OCI-LY7 (cell line): ENCODE results near the gene IZUMO1. TPM values are rescaled to one million over a fixed set of nuclear protein-coding genes. Genes with fewer than 3 reads are reported as not detected.

Experiments used
- BruUV-seq: library from RNA; stranded (reverse); fragments of 400-500 nt; replicated peaks from 2 replicates; lab custom pipeline; 2021; lab: Mats Ljungman, UMichigan
- CTCF ChIA-PET: fragments of 300-600 bp; sonication (Branson Sonifier 250); formaldehyde crosslinking; loops from one replicate; lab custom pipeline; 2022; ENCODE audit warnings: antibody characterized with exemption; ENCODE audit not compliant: unreplicated experiment; lab: Charles Lee
- POLR2A ChIA-PET: fragments of 300-600 bp; sonication (Branson Sonifier 250); formaldehyde crosslinking; loops from one replicate; lab custom pipeline; 2022; ENCODE audit warnings: antibody characterized with exemption; lab: Charles Lee
- DNase-seq: peaks from one replicate; pipeline ENCODE4 v3.0.0-alpha.2; 2015; ENCODE audit warnings: low spot score
- H2AFZ ChIP-seq: fragments of 200-600 bp; sonication (generic), shearing (Covaris generic); 2 replicates; pipeline ENCODE4 v1.6.1; 2014; ENCODE audit warnings: mild to moderate bottlenecking, antibody characterized with exemption, low read length, moderate library complexity
- H3K27ac ChIP-seq: fragments of 200-600 bp; sonication (generic); 2 replicates; pipeline ENCODE4 v1.5.1; 2014; ENCODE audit warnings: mixed run types, low read depth, mild to moderate bottlenecking, moderate library complexity, low read length, inconsistent platforms; ENCODE audit not compliant: poor library complexity, severe bottlenecking
- H3K36me3 ChIP-seq: fragments of 200-600 bp; sonication (generic); 2 replicates; pipeline ENCODE4 v1.6.1; 2014; ENCODE audit warnings: mild to moderate bottlenecking, antibody characterized with exemption, low read length, moderate library complexity, mixed read lengths; ENCODE audit not compliant: insufficient read depth
- H3K4me1 ChIP-seq: fragments of 200-600 bp; sonication (generic); 2 replicates; pipeline ENCODE4 v1.5.1; 2014; ENCODE audit warnings: mild to moderate bottlenecking, low read length; ENCODE audit not compliant: insufficient read depth, poor library complexity, severe bottlenecking
- H3K4me2 ChIP-seq: fragments of 200-600 bp; sonication (generic); 2 replicates; pipeline ENCODE4 v1.6.1; 2014; ENCODE audit warnings: mild to moderate bottlenecking, low read length
- H3K4me3 ChIP-seq: fragments of 200-600 bp; sonication (generic); 2 replicates; pipeline ENCODE4 v1.5.1; 2014; ENCODE audit warnings: mild to moderate bottlenecking, low read depth, low read length; ENCODE audit not compliant: poor library complexity, severe bottlenecking
- H3K79me2 ChIP-seq: fragments of 200-600 bp; sonication (generic); 2 replicates; pipeline ENCODE4 v1.6.1; 2016; ENCODE audit warnings: low read depth, mild to moderate bottlenecking, low read length, moderate library complexity, mixed read lengths; ENCODE audit not compliant: insufficient read depth
- H3K9me2 ChIP-seq: fragments of 200-600 bp; sonication (generic); 2 replicates; pipeline ENCODE4 v1.6.1; 2016; ENCODE audit warnings: mild to moderate bottlenecking, low read length, mixed read lengths; ENCODE audit not compliant: insufficient read depth
- H3K9me3 ChIP-seq: fragments of 200-600 bp; sonication (generic); 2 replicates; pipeline ENCODE4 v1.6.1; 2014; ENCODE audit warnings: mild to moderate bottlenecking, mixed run types, low read length, mixed read lengths
- H4K20me1 ChIP-seq: fragments of 200-600 bp; sonication (generic); 2 replicates; pipeline ENCODE4 v1.6.1; 2014; ENCODE audit warnings: mild to moderate bottlenecking, antibody characterized with exemption, low read length, moderate library complexity, mixed read lengths; ENCODE audit not compliant: insufficient read depth
- EZH2phosphoT487 ChIP-seq: fragments of 200-600 bp; sonication (generic); IDR thresholded peaks from 2 replicates; pipeline ENCODE4 v1.6.1; 2018; ENCODE audit warnings: low read depth, borderline replicate concordance, mild to moderate bottlenecking, mixed run types, antibody characterized with exemption, low read length, moderate library complexity, mixed read lengths
- intact Hi-C: fragments of 100-400 bp; cut with micrococcal nuclease; formaldehyde crosslinking; loops from one replicate; pipeline ENCODE4 v1.10.0; 2022; ENCODE audit not compliant: unreplicated experiment
- total RNA-seq, 2 experiments: library from RNA; depleted of rRNA in 1 of 2; stranded (reverse); fragments of >200 nt in 1 of 2; shearing (Covaris generic) in 1 of 2; gene quantifications; 2 replicates each; pipeline ENCODE4 v1.2.3, GENCODE V29; 2014 to 2022
- TF ChIP-seq, protein P1 (sequence below): fragments of 200-600 bp; sonication (generic); conservative IDR thresholded peaks from 2 replicates; pipeline ENCODE4 v1.5.1; 2014; ENCODE audit warnings: mild to moderate bottlenecking, antibody characterized with exemption, low read length, moderate library complexity, mixed read lengths

Gene IZUMO1
- total RNA-seq, 2 experiments from 2014 or later, result not detected

DNA sequence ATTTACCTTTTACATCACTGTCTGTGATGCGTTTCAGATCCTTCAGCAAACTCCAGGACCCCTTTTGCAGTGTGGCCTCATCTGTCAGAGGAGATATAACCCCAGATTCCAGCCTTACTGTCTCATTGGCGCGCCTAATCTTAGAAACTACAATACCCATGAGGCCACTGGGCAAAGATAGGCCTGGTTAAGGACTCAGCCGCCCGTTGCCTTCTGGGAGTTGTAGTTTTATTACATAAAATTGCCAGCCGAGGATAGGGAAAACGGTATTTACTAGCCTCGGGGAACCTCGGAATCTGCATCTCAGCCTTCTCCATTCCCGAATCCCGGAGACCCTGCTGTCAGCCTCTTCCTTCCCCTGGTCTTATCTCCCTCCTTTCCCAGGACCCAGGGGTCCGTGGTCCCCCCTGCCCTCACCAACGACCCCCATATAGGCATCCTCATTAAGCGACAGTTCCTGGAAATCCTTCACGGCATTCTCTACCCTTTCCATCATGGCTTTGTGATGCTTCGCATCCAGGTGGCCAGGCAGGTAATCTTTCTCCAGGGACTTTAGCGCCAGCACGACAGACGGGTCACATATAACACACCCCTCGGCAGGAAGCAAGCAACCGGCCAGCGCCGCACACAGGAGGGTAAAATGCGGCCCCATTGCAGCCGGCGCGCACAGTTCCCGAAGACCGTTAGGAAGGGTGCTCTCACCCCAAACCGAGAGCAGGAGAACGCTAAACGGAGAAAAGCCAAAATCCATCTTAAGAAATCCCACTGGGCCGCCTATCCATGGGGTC lies 1.3 kb downstream of the IZUMO1 start:
- no TSS peak for BruUV-seq
- ChIA-PET CTCF (interaction anchor here (0.6 kb wide), 1 partner anchor 232 kb away, joined by 4 read pairs; no protein-coding TSS in a partner anchor), POLR2A (no interaction called here)
- Histone ChIP-seq H3K9me2 (no peaks in the 10 kb centered on the region), H4K20me1 (no peaks in the 10 kb centered on the region), H3K79me2 (no peaks in the 10 kb centered on the region), H3K4me1 (peaks cover 18% of the 10 kb centered on the region), H2AFZ (no peak overlapping the region), H3K4me3 (no peak overlapping the region), H3K27ac (no peak overlapping the region), H3K9me3 (no peaks in the 10 kb centered on the region), H3K4me2 (no peak overlapping the region), H3K36me3 (no peaks in the 10 kb centered on the region)
- intact Hi-C loops, result no loop called here
- no peak for TF ChIP-seq EZH2phosphoT487
- TF ChIP-seq, protein P1, sequence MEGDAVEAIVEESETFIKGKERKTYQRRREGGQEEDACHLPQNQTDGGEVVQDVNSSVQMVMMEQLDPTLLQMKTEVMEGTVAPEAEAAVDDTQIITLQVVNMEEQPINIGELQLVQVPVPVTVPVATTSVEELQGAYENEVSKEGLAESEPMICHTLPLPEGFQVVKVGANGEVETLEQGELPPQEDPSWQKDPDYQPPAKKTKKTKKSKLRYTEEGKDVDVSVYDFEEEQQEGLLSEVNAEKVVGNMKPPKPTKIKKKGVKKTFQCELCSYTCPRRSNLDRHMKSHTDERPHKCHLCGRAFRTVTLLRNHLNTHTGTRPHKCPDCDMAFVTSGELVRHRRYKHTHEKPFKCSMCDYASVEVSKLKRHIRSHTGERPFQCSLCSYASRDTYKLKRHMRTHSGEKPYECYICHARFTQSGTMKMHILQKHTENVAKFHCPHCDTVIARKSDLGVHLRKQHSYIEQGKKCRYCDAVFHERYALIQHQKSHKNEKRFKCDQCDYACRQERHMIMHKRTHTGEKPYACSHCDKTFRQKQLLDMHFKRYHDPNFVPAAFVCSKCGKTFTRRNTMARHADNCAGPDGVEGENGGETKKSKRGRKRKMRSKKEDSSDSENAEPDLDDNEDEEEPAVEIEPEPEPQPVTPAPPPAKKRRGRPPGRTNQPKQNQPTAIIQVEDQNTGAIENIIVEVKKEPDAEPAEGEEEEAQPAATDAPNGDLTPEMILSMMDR, result no peak
- DNase-seq, result peak; percentile 77

- no peak overlapping the region for H3K4me3 ChIP-seq
- no peaks in the 10 kb centered on the region for H3K9me3 ChIP-seq
- ChIA-PET CTCF (no interaction called here), POLR2A (no interaction called here)
- no peaks in the 10 kb centered on the region for H3K79me2 ChIP-seq
- TF ChIP-seq EZH2phosphoT487, result no peak
- TF ChIP-seq, protein P1, result no peak
- peak overlapping the region; percentile 42; the same call in 1 of the 2 replicates for H3K4me2 ChIP-seq
- peak overlapping the region; percentile 55; the same call in 1 of the 2 replicates for H2AFZ ChIP-seq
- no peaks in the 10 kb centered on the region for H3K9me2 ChIP-seq
- no peaks in the 10 kb centered on the region for H3K36me3 ChIP-seq
- no TSS peak for BruUV-seq
- intact Hi-C loops, result no loop called here
- DNase-seq, result no peak
- H3K4me1 ChIP-seq, result peaks cover 24% of the 10 kb centered on the region
- no peak overlapping the region for H3K27ac ChIP-seq
- H4K20me1 ChIP-seq, result no peaks in the 10 kb centered on the region
Observed at GRCh38 chr19:48742096-48742495, 4.6 kb downstream of the IZUMO1 start.
